Endodermal cell (in vitro differentiated cells): ENCODE measurements around the gene RBM44. TPM values are rescaled to one million over a fixed set of nuclear protein-coding genes. Genes with fewer than 3 reads are reported as not detected.
"Not testable (repeated sequence)": the region's sequence is repeated elsewhere in the genome, so short reads cannot be mapped to it uniquely, and the experiment has no call there.

Experiments
- DNase-seq: peaks from one replicate; pipeline ENCODE4 v3.0.0-alpha.2; 2017
- H3K27ac ChIP-seq: 2 replicates; pipeline ENCODE4 v1.5.1; 2013; ENCODE audit warnings: mild to moderate bottlenecking, low read depth, low read length, moderate library complexity
- H3K27me3 ChIP-seq: 2 replicates; pipeline ENCODE4 v1.6.1; 2013; ENCODE audit warnings: mild to moderate bottlenecking, low read length, moderate library complexity; ENCODE audit not compliant: insufficient read depth, control insufficient read depth, poor library complexity, severe bottlenecking
- H3K36me3 ChIP-seq: 2 replicates; pipeline ENCODE4 v1.7.0; 2013; ENCODE audit warnings: mild to moderate bottlenecking, low read length, moderate library complexity; ENCODE audit not compliant: control insufficient read depth, insufficient read depth
- H3K4me1 ChIP-seq: one replicate; pipeline ENCODE4 v1.7.0; 2013; ENCODE audit warnings: low read length; ENCODE audit not compliant: control insufficient read depth, insufficient read depth
- H3K4me3 ChIP-seq: 2 replicates; pipeline ENCODE4 v1.5.1; 2013; ENCODE audit warnings: mild to moderate bottlenecking, low read length, moderate library complexity
- H3K9ac ChIP-seq: 2 replicates; pipeline ENCODE4 v1.6.1; 2013; ENCODE audit warnings: mild to moderate bottlenecking, low read length, moderate library complexity; ENCODE audit not compliant: poor library complexity, severe bottlenecking; ENCODE audit errors: extremely low read depth
- H3K9me3 ChIP-seq: 2 replicates; pipeline ENCODE4 v1.6.1; 2013; ENCODE audit warnings: mild to moderate bottlenecking, low read length, moderate library complexity; ENCODE audit not compliant: control insufficient read depth
- H3K27ac Mint-ChIP-seq: 2 replicates; pipeline ENCODE4 v1.8.0; 2020; ENCODE audit warnings: mixed read lengths
- H3K27me3 Mint-ChIP-seq: 2 replicates; pipeline ENCODE4 v1.8.0; 2021; ENCODE audit warnings: mild to moderate bottlenecking, mixed read lengths; ENCODE audit not compliant: insufficient read depth
- H3K36me3 Mint-ChIP-seq: 2 replicates; pipeline ENCODE4 v1.8.0; 2020; ENCODE audit warnings: low read depth, mixed read lengths
- H3K4me1 Mint-ChIP-seq: 2 replicates; pipeline ENCODE4 v1.8.0; 2020; ENCODE audit warnings: mixed read lengths
- H3K4me3 Mint-ChIP-seq: 2 replicates; pipeline ENCODE4 v1.8.0; 2020; ENCODE audit warnings: mild to moderate bottlenecking, moderate library complexity, mixed read lengths
- H3K9me3 Mint-ChIP-seq: 2 replicates; pipeline ENCODE4 v1.8.0; 2020; ENCODE audit warnings: mild to moderate bottlenecking, mixed read lengths
- WGBS, 2 experiments: methylation state at CpG; one replicate each; pipeline versions ENCODE4 v1.1.5 to v1.1.7; 2013; ENCODE audit warnings: missing lambda C conversion rate in 2 of 2, mixed read lengths in 1 of 2; ENCODE audit not compliant: insufficient coverage in 1 of 2, insufficient read length in 1 of 2; 5-methylcytosine and 5-hydroxymethylcytosine counted together
- total RNA-seq, 2 donors: library from RNA; stranded (reverse); fragmentation: NEBNext Ultra II Directional in 1 of 2; extraction: Animal tissue kit (Norgen Biotek cat#: 25700) in 1 of 2; gene quantifications; 2 replicates in 1 of 2; 3 replicates in 1 of 2; pipeline ENCODE4 v1.2.1, GENCODE V29; 2021
- TF ChIP-seq, protein P1 (sequence below): fragments of 200-600 bp; sonication (generic); conservative IDR thresholded peaks from 2 replicates; pipeline ENCODE4 v1.5.0; 2021; ENCODE audit warnings: antibody characterized with exemption, mild to moderate bottlenecking

The RBM44 gene
- total RNA-seq, 2 donors from 2014 or later, result 0.42 to 1.2 TPM

DNA sequence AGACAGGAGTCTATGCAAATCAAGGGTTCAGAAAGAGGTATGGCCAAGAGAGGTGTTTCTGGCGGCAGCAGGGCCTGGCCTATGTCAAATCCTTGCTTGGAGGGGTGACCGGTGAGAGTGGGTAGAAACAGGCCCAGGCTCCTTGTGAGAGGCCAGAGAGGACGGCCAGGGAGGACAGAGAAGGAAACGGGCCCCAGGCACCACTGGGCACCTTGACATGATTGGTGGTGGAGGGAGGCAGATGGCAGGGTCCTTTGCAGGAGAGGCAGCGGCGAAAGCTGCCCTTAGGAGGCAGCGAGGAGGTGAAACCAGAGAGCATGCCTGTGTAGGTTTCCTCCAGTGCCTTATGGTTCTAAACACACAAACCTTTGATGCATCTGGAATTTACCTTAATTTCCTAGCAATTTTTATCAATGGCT is 67.1 kb downstream of the RBM44 start:
- TF ChIP-seq, protein P1, sequence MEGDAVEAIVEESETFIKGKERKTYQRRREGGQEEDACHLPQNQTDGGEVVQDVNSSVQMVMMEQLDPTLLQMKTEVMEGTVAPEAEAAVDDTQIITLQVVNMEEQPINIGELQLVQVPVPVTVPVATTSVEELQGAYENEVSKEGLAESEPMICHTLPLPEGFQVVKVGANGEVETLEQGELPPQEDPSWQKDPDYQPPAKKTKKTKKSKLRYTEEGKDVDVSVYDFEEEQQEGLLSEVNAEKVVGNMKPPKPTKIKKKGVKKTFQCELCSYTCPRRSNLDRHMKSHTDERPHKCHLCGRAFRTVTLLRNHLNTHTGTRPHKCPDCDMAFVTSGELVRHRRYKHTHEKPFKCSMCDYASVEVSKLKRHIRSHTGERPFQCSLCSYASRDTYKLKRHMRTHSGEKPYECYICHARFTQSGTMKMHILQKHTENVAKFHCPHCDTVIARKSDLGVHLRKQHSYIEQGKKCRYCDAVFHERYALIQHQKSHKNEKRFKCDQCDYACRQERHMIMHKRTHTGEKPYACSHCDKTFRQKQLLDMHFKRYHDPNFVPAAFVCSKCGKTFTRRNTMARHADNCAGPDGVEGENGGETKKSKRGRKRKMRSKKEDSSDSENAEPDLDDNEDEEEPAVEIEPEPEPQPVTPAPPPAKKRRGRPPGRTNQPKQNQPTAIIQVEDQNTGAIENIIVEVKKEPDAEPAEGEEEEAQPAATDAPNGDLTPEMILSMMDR, result peak; percentile 47
- Histone ChIP-seq H3K9me3 (no peaks in the 10 kb centered on the region), H3K36me3 (no peaks in the 10 kb centered on the region), H3K9ac (no peak overlapping the region), H3K27ac (no peak overlapping the region), H3K4me1 (no peaks in the 10 kb centered on the region), H3K4me3 (no peak overlapping the region), H3K27me3 (peaks cover 15% of the 10 kb centered on the region)
- Mint-ChIP-seq H3K4me1 (no peaks in the 10 kb centered on the region), H3K36me3 (no peaks in the 10 kb centered on the region), H3K4me3 (no peak overlapping the region), H3K27ac (no peak overlapping the region), H3K9me3 (no peaks in the 10 kb centered on the region), H3K27me3 (peaks cover 17% of the 10 kb centered on the region)
- DNase-seq, result peak; percentile 61
- WGBS, 2 experiments, result 87 to 93% methylated on average over 5 to 7 of the region's 7 CpGs

DNA sequence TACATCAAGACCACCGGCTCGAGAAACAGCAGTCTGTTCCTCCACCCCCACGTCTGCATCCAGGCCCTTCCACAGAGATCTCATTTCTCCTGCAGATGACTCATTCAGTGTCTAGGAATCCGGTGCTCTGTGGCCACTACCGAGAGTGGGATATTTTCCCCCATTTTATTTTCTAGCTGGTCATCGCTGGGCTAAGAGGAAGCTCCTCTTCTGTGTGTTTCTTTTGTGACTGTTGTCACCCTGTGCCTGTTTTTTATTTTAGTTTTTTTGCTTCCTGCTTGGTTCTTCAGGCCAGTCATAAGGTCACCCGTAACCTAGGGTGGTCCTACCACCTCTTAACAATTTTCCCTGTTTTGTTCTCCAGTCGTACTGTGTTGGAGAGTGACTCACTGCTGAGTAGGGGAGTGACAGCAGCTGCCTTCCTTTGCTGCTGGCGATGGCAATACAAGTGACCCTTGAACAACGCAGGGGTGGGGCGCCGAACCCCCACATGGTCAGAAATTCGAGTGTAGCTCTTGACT is 67.6 kb downstream of the RBM44 start:
- Mint-ChIP-seq H3K4me1 (no peaks in the 10 kb centered on the region), H3K27ac (no peak overlapping the region), H3K27me3 (peaks cover 12% of the 10 kb centered on the region), H3K9me3 (no peaks in the 10 kb centered on the region), H3K36me3 (no peaks in the 10 kb centered on the region), H3K4me3 (no peak overlapping the region)
- Histone ChIP-seq H3K9ac (no peak overlapping the region), H3K4me1 (no peaks in the 10 kb centered on the region), H3K4me3 (no peak overlapping the region), H3K9me3 (no peaks in the 10 kb centered on the region), H3K36me3 (no peaks in the 10 kb centered on the region), H3K27ac (no peak overlapping the region), H3K27me3 (peaks cover 9% of the 10 kb centered on the region)
- 69 to 84% methylated on average over 11 to 13 of the region's 13 CpGs for WGBS, 2 experiments
- TF ChIP-seq, protein P1, result no peak
- DNase-seq, result no peak

DNA sequence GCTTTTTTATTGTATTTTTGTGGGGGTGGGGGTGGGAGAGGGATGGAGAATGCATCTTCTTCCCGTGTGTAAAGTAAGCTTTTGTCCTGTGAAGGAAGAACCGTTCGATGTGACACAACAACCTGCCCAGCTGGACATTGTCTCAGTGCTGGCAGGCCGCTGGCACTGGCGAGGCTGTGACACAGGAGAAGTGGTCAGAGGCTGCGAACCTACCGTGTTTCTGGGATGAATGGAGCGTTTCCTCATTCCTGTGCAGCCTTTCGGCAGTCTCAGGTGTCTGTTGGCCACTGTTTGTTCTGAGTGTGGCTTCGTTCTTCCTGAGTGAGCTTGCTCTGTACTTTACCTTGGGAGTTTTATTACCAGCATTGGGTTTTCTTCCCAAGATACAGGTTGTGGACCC is 68.9 kb downstream of the RBM44 start:
- peak; percentile 37 for DNase-seq
- no peak overlapping the region for H3K9ac ChIP-seq
- H3K36me3 ChIP-seq, result no peaks in the 10 kb centered on the region
- no peaks in the 10 kb centered on the region for H3K36me3 Mint-ChIP-seq
- peaks cover under 1% of the 10 kb centered on the region for H3K27me3 ChIP-seq
- H3K4me1 ChIP-seq, result no peaks in the 10 kb centered on the region
- no peak overlapping the region for H3K27ac Mint-ChIP-seq
- 81 to 91% methylated on average over 9 to 10 of the region's 10 CpGs for WGBS, 2 experiments
- TF ChIP-seq, protein P1, result no peak
- H3K4me1 Mint-ChIP-seq, result no peaks in the 10 kb centered on the region
- no peak overlapping the region for H3K4me3 ChIP-seq
- H3K4me3 Mint-ChIP-seq, result no peak overlapping the region
- no peak overlapping the region for H3K27ac ChIP-seq
- H3K27me3 Mint-ChIP-seq, result peaks cover under 1% of the 10 kb centered on the region
- H3K9me3 ChIP-seq, result no peaks in the 10 kb centered on the region
- H3K9me3 Mint-ChIP-seq, result no peaks in the 10 kb centered on the region

DNA sequence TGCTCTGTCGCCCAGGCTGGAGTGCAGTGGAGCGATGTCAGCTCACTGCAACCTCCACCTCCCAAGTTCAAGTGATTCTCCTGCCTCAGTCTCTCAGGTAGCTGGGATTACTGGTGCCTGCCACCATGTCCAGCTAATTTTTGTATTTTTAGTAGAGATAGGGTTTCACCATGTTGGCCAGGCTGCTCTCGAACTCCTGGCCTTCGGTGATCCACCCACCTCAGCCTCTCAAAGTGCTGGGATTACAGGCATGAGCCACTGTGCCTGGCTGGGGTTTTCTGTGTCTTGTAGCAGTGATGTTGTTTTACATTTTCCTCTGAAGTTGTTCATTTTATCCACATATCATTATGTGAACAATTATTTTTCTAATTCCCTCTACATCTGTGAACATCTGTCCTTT is 69.5 kb downstream of the RBM44 start:
- not testable (repeated sequence) for H3K27ac Mint-ChIP-seq, H3K36me3 ChIP-seq, H3K4me1 Mint-ChIP-seq, H3K4me3 Mint-ChIP-seq, H3K27me3 Mint-ChIP-seq, H3K4me1 ChIP-seq, H3K27me3 ChIP-seq, H3K9me3 Mint-ChIP-seq, H3K27ac ChIP-seq, H3K36me3 Mint-ChIP-seq, DNase-seq, H3K9me3 ChIP-seq, H3K4me3 ChIP-seq, H3K9ac ChIP-seq
- WGBS, 2 experiments, result 93 to 100% methylated on average over 1 to 4 of the region's 4 CpGs
